ENCODE data around the gene GGT6.
"Not testable (repeated sequence)": the region's sequence is repeated elsewhere in the genome, so short reads cannot be mapped to it uniquely, and the experiment has no call there.

Gene GGT6

GRCh38 chr17:4591529-4591928, 31.2 kb upstream of the GGT6 start:
- DNase-seq: peak; percentile 2

DNA sequence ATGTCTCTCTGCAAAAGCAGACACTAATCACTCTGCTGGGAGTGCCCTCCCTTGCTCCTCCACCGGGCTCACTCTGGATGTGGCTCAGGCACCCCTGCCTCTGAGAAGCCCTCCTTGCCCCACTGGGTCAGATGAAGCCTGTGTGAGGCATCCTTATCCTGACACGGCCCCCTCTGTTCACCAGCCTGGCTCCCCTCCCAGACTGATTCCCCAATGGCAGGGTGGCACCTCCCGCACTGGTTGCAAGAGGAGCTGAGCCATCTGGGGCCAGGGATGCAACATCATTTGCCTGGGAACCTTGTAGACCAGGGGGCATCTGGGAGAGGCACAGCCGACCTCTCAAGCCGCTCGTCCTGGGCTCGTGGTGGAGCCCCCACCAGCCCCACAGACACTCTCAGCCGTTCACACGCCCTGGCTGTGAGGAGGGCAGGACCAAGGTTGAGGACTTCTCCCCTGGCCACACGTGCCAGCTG, 30.6 kb upstream of the GGT6 start:
- no peak for DNase-seq

- DNase-seq: not testable (repeated sequence)
Measured at GRCh38 chr17:4590042-4590441, 29.7 kb upstream of the GGT6 start.

DNA sequence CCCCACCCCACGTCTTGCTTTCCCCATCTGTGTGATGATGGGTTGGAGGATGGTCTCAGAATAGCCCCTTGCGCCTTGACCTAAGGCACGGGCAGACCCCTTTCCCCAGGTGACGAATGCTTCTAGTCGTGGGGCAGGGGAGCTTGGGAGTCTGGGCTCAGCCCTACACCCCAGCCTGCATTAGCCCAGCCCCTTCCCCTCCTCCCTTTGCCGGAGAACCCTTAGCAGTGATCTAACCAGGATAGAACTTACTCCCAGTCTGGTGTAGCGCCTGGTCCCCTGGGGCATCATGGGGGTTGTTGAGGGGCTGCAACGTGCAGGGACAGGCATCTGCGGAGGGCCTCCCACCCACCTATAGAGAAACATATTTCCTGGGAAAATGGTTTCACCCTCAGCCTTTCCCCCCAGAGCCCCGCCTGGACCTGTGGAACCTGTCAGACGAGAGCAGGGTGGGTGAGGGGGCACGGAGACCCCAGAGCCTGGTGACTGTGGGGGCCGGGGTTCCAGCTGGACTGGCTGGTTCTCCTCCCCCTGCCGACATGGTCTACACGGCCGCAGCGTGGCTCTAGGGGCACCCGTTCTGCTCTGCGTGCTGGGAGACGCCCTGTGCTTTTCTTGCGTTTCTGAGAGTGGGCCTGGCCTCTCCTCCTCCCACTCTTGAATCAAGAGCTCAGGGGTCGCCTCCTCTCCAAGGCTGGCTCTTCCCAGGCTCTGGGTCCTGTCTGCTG, 28.7 kb upstream of the GGT6 start:
- no peak for DNase-seq

DNA sequence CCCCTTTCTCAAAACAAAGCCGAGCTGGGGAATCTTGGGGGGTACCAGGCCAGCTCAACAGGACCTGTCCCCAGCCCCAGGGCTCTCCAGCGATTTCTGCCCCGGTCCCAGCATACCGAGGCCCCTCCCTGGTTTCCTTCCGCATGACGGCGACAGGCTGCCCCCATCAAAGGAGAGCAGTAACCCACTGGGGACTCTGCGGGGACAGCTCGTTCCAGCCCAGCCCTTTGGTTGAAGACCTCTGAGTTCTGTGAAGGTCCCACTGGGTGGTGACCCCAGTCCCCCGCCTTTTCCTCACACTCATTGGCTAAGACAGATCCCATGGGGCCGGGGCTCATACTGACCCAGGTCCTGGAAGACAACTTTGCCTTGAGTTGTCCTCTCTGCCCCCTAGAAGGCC, 28.0 kb upstream of the GGT6 start:
- no peak for DNase-seq

GRCh38 chr17:4587803-4588202, 27.4 kb upstream of the GGT6 start:
- no peak for DNase-seq

DNA sequence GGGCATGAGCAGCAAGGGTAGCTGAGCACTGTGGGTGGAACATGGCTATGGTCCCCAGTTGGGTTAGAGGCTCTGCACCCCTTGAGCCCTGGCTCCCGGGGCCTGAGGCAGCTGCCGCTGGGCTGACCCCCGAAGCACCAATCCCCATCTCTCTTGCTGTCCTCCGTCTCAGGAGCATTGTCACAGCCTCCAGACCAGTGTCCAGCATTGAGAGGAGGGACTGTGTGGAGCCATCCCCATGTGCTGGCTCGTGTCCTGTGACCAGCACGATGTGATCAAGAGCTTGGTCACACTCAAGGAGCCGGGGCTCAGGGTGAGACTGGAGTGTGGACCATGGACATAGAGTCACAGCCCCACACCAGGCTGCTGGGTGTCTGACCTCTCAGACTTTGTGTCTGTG, 26.8 kb upstream of the GGT6 start:
- DNase-seq: no peak

DNA sequence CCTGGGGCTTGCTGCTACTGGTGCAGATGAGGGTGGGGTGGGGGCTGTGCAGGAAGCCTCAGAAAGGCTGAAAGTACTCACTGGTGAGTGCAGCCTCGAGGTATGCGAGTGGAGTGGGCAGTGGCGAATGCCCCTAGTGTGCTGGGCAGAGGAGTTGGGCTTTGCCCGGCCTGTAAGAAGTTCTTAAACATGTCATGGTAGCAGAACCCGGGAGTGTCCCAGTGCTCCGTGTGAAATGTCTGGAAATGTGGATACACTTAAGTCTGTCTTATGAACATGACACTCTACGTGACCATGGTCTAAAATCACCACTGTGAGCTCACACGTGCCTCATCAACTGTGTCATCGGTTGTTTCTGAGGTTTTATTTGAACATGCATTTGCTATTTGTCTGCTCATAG, 25.7 kb upstream of the GGT6 start:
- no peak for DNase-seq

- no peak for DNase-seq
Measured at GRCh38 chr17:4585638-4585994, 25.2 kb upstream of the GGT6 start.

DNA sequence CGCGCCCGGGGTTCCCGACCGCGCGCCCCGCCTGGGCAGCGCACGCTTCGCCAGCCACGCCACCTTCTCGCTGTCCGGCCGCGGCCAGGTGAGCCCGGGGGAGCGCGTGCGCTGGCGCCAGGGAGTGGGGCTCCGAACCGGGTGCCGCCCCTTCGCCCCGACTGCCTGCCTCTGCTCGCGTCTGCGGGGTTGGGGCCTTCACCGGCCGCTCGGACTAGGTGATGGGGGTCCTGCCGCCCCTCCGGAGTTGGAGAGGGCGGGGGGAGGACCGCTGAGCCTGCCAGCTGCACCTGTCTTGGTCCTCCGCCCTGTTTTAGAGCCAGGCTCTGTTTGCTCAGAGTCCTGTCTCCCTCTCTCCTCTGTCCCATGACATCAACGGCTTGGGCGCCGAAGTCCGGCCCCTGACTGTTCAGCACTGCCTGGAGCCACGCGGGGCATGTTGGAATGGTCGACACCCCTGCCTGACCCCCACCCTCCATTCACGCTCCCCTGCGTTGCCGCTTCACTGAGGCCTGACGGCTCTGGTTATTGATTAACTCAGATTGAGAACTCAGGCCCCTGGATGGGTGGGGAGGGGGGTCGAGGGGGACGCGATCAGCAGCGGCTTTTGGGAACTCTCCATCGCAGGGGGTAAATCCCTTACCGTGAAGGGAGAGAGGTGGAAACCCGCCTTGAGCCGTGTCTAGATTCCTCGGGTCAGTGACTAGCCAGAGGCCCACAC, 24.7 kb upstream of the GGT6 start:
- DNase-seq: no peak

DNA sequence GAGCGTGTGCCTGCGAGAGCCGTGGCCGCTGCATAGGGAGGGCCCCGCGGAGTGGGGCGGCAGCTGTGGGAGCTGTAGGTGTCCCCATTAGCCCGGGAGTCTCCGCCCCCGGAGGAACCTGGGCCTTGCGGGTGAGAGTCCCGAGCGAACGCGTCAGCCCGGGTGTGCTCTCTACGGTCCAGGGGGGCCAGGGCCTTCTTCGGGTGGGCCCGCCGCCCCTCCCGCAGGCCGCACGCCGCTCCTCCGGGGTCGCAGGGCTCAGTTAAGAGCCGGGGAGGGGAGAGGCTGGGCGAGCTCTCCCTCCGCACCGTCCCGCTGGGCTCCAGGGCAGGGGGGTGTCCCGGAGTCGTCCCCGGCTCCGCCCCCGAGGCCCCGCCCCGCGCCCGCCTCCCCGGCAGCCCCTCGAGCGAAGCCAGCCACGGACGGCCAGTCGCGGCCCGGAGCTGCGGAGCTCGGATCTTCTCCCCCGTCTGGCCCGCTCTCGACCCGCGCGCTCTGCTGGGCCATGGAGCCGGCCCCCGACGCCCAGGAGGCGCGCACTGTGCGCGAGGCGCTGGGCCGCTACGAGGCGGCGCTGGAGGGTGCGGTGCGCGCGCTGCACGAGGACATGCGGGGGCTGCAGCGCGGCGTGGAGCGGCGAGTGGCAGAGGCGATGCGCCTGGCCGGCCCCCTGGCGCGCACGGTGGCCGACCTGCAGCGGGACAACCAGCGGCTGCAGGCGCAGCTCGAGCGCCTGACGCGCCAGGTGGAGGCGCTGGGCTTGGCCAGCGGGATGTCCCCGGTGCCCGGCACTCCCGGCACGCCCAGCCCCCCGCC, 23.9 kb upstream of the GGT6 start, which contains the start of gene SMTNL2:
Gene SMTNL2 (plus strand): TSS at position 429 of the 816 bp plus-strand sequence. CDS start 77 bp downstream, at position 506.
- DNase-seq: peak; percentile 48

- peak; percentile 49 for DNase-seq
Measured at GRCh38 chr17:4583782-4584100, 23.4 kb upstream of the GGT6 start.

- DNase-seq: peak; percentile 25
Measured at GRCh38 chr17:4583206-4583605, 22.8 kb upstream of the GGT6 start.

- DNase-seq: no peak
Measured at GRCh38 chr17:4582691-4583090, 22.3 kb upstream of the GGT6 start.

- DNase-seq: no peak
Measured at GRCh38 chr17:4582101-4582501, 21.7 kb upstream of the GGT6 start.

DNA sequence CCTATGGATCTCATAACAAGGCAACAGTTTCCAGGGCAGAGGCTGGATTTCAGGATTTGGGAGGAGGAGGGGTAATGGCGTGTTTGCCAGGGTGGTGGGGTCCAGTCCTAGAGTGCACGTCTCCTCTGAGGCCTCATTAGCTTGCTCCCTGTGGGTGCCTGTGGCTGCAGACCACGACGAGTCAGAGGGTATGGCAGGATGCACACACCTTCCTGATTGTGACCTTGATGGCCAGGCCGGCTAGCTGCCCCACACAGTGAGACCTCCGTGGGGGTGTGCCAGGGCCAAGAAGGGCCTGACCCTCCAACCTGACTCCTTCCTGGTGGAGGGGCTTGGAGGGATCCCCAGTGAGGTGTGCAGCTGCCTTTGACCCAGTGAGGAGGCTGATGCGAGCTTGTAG, 19.9 kb upstream of the GGT6 start:
- DNase-seq: no peak

DNA sequence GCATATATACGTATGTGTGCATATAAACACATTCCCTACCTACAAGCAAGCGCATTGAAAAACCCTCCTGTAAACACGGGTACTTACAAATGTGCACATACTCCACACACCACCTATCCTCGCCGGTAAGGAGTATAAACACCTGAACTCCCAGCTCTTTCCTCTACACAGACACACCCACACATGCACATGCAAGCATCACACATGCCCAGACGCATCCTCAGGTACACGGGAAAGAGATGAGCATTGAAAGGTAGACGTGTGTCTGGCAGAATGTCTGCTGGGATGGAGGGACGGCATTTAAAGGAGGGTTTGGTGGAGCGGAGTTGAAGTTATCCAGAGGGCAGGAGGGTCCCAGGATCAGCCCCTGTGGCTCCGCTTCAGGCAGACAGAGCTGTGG, 19.3 kb upstream of the GGT6 start:
- DNase-seq: no peak

- not testable (repeated sequence) for DNase-seq
Measured at GRCh38 chr17:4578349-4578748, 18.0 kb upstream of the GGT6 start.

DNA sequence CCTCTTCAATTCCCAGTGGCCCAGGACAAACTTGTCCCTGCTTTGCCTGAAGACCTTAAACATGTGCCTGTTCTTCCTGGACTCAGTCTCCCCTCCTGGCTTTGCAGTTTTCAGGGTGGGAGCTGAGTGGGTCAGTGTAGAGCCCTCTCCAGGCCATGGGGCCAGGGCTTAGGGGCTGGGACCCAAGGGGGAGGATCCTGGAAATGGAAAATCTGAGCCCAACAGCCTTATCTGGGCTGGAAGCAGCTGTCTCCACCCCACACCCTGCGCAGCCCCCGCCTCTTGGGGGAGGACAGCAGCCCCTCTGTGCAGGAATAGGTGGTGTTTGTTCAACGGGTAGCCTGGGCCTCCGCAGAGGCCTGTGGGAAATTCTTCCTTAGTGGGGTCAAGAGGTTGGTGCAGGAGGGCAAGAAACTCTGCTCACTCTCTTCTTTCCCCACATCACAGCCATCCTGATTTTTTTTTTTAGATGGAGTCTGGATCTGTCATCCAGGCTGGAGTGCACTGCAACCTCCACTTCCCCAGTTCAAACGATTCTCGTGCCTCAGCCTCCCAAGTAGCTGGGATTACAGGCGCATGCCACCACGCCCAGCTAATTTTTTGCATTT, 17.1 kb upstream of the GGT6 start:
- DNase-seq: no peak

DNA sequence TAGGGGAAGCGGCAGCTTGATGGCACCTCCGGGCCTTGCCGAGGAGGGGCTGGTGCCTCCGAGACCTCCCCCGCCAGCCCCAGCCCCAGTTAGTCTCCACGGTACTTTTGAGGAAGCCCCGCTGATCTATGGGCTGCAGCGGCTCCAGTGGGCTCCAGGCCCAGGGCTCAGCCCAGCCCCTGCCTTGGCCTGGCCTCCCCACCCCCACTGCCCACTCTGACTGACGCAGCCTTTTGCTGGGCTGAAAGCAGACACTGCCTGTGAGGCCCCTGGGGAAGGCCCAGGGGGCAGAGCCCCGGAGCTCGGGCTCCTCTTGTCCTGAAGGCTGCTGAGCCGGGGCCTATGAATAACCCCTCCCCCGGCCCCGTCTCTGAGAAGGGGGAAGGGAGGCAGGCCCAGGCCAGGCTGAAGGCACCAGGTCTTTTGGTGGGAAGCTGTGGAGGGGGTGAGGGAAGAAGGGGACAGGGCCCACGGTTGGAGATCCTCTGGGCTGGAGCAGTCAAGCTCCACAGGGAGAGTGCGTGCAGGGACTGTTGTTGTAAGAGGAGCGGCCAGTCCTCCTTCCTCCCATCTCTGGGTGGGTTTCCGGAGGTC, 16.4 kb upstream of the GGT6 start:
- DNase-seq: no peak

- DNase-seq: no peak
Measured at GRCh38 chr17:4576161-4576558, 15.8 kb upstream of the GGT6 start.

- no peak for DNase-seq
Measured at GRCh38 chr17:4574448-4575045, 14.2 kb upstream of the GGT6 start.

- no peak for DNase-seq
Measured at GRCh38 chr17:4573669-4574068, 13.3 kb upstream of the GGT6 start.

Measured in NCI-H69 (cell line).